ENCODE measurements around the gene SLC17A1. TPM values are rescaled to one million over a fixed set of nuclear protein-coding genes. Genes with fewer than 3 reads are reported as not detected.

Gene SLC17A1
- total and polyA plus RNA-seq, 10 of the 15 experiments (the other 5 are each of a cell fraction or from before 2014, with no cell fraction given): not detected

DNA sequence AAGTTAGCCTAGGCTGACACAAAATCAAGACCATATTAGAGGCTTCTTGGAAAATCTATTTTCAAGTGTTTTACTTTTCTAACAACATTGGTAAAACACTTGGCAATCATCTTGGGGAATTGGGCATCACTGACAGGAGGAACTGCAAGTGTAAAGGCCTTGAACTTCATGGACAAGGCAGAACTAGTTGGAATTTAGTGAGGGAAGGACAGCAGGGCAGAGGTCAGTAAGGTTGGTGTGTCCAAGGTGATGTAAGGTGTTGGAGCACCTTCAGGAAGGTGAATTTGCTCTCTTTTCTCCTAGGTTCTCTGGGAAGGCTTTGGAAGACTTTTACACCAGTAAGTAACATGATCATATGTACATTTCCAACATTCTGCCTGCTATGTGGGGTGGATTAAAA, 78.8 kb downstream of the SLC17A1 start (continued):
- TF ChIP-seq, protein P1, sequence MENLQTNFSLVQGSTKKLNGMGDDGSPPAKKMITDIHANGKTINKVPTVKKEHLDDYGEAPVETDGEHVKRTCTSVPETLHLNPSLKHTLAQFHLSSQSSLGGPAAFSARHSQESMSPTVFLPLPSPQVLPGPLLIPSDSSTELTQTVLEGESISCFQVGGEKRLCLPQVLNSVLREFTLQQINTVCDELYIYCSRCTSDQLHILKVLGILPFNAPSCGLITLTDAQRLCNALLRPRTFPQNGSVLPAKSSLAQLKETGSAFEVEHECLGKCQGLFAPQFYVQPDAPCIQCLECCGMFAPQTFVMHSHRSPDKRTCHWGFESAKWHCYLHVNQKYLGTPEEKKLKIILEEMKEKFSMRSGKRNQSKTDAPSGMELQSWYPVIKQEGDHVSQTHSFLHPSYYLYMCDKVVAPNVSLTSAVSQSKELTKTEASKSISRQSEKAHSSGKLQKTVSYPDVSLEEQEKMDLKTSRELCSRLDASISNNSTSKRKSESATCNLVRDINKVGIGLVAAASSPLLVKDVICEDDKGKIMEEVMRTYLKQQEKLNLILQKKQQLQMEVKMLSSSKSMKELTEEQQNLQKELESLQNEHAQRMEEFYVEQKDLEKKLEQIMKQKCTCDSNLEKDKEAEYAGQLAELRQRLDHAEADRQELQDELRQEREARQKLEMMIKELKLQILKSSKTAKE (IDR thresholded peaks at IDR 0.05; ENCODE audit: low read depth, poor library complexity, severe bottlenecking): no peak

DNA sequence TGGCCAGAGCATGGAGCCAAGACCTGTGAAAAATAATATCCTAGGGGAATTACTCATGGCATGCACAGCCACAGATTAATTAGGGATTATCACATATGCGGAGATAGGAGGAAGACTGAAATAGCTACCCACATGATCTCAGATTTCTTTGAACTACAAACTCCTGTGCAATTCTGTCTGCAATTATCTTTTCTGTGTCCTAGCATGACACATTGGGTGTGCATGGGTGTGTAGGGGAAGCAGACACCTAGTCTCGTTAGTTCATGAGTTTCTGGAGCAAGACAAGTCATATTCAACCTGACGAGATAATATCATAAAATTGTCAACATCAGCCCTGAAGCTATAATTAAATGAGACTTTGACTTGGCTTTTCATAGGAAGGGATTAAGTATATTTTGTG, 80.9 kb downstream of the SLC17A1 start:
- FAIRE-seq (no peak), ATAC-seq (no peak), DNase-seq (ENCODE audit: low read depth, low spot score) (no peak)
- in situ Hi-C loops (cut with MboI) (no loop called here), intact Hi-C loops (cut with micrococcal nuclease; ENCODE audit: unreplicated experiment) (no loop called here)
- POLR2A ChIA-PET: no interaction called here
- H4K20me1 ChIP-seq (ENCODE audit: control insufficient read depth, insufficient read depth): no peaks in the 10 kb centered on the region
- no peaks in the 10 kb centered on the region for H3K4me1 ChIP-seq (ENCODE audit: control insufficient read depth, insufficient read depth, low read length)
- H3K27me3 ChIP-seq (replicated peaks in 1 of 2; ENCODE audit: control insufficient read depth in 2 of 2, insufficient read depth in 2 of 2, low read length in 1 of 2): no peaks in the 10 kb centered on the region
- CTCF ChIA-PET: interaction anchor here (1.0 to 1.7 kb wide), 3 partner anchors 15 to 252 kb away, joined by 3 read pairs; no protein-coding TSS in a partner anchor
- BruUV-seq (replicated peaks): no TSS peak
- RAD21 ChIA-PET (ENCODE audit: unreplicated experiment): interaction anchor here (1.0 kb wide), 1 partner anchor 52 kb away, joined by 3 read pairs; no protein-coding TSS in a partner anchor
- H2AFZ ChIP-seq (ENCODE audit: control insufficient read depth, low read depth, low read length): no peak overlapping the region
- H3K9me3 ChIP-seq (replicated peaks; ENCODE audit: control insufficient read depth, insufficient read depth, low read length): no peaks in the 10 kb centered on the region
- no peaks in the 10 kb centered on the region for H3K36me3 ChIP-seq (ENCODE audit: control insufficient read depth in 2 of 2, insufficient read depth in 2 of 2, low read length in 1 of 2)
- no peak overlapping the region for H3K9ac ChIP-seq (ENCODE audit: control insufficient read depth, insufficient read depth, low read length)
- WGBS (ENCODE audit: insufficient coverage, insufficient replicate concordance, low lambda C conversion rate, missing lambda C conversion rate): 27% methylated on average over 3 of the region's 3 CpGs
- no peak overlapping the region for H3K27ac ChIP-seq (ENCODE audit: control insufficient read depth, insufficient read depth)
- no peak overlapping the region for H3K4me3 ChIP-seq
- H3K79me2 ChIP-seq (ENCODE audit: control insufficient read depth, insufficient read depth, low read length): no peaks in the 10 kb centered on the region
- no peak overlapping the region for H3K4me2 ChIP-seq (ENCODE audit: control insufficient read depth, insufficient read depth)
- SMC1A ChIA-PET (ENCODE audit: uncharacterized antibody, unreplicated experiment): interaction anchor here (1.9 kb wide), 1 partner anchor 14 kb away, joined by 5 read pairs; no protein-coding TSS in a partner anchor
- TF ChIP-seq RUNX3 (IDR thresholded peaks at IDR 0.05; ENCODE audit: low read length) (no peak), YY1 (IDR thresholded peaks at IDR 0.05; ENCODE audit: low read depth, low read length) (no peak), ZBED1 (IDR thresholded peaks at IDR 0.05; ENCODE audit: borderline replicate concordance) (no peak), SMC3 (IDR thresholded peaks at IDR 0.05; ENCODE audit: borderline replicate concordance, low read length) (no peak), RBBP5 (conservative IDR thresholded peaks at IDR 0.05) (no peak), POLR2AphosphoS5 (IDR thresholded peaks at IDR 0.05; ENCODE audit: low read length) (no peak), CHD1 (IDR thresholded peaks at IDR 0.05; ENCODE audit: low read depth, low read length) (no peak), HDAC6 (IDR thresholded peaks at IDR 0.05; ENCODE audit: unreplicated experiment) (no peak), BHLHE40 (IDR thresholded peaks at IDR 0.05; ENCODE audit: borderline replicate concordance in 1 of 2, low read depth in 2 of 2, low read length in 1 of 2) (no peak)
- TF ChIP-seq, protein P2, sequence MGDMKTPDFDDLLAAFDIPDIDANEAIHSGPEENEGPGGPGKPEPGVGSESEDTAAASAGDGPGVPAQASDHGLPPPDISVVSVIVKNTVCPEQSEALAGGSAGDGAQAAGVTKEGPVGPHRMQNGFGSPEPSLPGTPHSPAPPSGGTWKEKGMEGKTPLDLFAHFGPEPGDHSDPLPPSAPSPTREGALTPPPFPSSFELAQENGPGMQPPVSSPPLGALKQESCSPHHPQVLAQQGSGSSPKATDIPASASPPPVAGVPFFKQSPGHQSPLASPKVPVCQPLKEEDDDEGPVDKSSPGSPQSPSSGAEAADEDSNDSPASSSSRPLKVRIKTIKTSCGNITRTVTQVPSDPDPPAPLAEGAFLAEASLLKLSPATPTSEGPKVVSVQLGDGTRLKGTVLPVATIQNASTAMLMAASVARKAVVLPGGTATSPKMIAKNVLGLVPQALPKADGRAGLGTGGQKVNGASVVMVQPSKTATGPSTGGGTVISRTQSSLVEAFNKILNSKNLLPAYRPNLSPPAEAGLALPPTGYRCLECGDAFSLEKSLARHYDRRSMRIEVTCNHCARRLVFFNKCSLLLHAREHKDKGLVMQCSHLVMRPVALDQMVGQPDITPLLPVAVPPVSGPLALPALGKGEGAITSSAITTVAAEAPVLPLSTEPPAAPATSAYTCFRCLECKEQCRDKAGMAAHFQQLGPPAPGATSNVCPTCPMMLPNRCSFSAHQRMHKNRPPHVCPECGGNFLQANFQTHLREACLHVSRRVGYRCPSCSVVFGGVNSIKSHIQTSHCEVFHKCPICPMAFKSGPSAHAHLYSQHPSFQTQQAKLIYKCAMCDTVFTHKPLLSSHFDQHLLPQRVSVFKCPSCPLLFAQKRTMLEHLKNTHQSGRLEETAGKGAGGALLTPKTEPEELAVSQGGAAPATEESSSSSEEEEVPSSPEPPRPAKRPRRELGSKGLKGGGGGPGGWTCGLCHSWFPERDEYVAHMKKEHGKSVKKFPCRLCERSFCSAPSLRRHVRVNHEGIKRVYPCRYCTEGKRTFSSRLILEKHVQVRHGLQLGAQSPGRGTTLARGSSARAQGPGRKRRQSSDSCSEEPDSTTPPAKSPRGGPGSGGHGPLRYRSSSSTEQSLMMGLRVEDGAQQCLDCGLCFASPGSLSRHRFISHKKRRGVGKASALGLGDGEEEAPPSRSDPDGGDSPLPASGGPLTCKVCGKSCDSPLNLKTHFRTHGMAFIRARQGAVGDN (IDR thresholded peaks at IDR 0.05): no peak
- TF ChIP-seq, protein P3, sequence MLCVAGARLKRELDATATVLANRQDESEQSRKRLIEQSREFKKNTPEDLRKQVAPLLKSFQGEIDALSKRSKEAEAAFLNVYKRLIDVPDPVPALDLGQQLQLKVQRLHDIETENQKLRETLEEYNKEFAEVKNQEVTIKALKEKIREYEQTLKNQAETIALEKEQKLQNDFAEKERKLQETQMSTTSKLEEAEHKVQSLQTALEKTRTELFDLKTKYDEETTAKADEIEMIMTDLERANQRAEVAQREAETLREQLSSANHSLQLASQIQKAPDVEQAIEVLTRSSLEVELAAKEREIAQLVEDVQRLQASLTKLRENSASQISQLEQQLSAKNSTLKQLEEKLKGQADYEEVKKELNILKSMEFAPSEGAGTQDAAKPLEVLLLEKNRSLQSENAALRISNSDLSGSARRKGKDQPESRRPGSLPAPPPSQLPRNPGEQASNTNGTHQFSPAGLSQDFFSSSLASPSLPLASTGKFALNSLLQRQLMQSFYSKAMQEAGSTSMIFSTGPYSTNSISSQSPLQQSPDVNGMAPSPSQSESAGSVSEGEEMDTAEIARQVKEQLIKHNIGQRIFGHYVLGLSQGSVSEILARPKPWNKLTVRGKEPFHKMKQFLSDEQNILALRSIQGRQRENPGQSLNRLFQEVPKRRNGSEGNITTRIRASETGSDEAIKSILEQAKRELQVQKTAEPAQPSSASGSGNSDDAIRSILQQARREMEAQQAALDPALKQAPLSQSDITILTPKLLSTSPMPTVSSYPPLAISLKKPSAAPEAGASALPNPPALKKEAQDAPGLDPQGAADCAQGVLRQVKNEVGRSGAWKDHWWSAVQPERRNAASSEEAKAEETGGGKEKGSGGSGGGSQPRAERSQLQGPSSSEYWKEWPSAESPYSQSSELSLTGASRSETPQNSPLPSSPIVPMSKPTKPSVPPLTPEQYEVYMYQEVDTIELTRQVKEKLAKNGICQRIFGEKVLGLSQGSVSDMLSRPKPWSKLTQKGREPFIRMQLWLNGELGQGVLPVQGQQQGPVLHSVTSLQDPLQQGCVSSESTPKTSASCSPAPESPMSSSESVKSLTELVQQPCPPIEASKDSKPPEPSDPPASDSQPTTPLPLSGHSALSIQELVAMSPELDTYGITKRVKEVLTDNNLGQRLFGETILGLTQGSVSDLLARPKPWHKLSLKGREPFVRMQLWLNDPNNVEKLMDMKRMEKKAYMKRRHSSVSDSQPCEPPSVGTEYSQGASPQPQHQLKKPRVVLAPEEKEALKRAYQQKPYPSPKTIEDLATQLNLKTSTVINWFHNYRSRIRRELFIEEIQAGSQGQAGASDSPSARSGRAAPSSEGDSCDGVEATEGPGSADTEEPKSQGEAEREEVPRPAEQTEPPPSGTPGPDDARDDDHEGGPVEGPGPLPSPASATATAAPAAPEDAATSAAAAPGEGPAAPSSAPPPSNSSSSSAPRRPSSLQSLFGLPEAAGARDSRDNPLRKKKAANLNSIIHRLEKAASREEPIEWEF (IDR thresholded peaks at IDR 0.05; ENCODE audit: insufficient replicate concordance, low read depth, low read length): no peak

All from GM12878 (cell line).